Sigmoid colon (tissue), 4 donors: ENCODE measurements around the gene E2F2.

ENCODE experiments used
- EP300 ChIP-seq, 4 donors: sonication (generic); formaldehyde crosslinking; IDR thresholded peaks; one replicate each; pipeline ENCODE4 v1.6.1; 2017; ENCODE audit warnings: antibody characterized with exemption in 4 of 4
- POLR2A ChIP-seq, 2 donors: fragments of 450-650 bp; IDR thresholded peaks; one replicate each; pipeline ENCODE4 v1.6.1; 2016; ENCODE audit warnings: antibody characterized with exemption in 2 of 2, mild to moderate bottlenecking in 2 of 2, moderate library complexity in 2 of 2
- POLR2AphosphoS5 ChIP-seq, 4 donors: sonication (generic); formaldehyde crosslinking; IDR thresholded peaks; one replicate each; pipeline ENCODE4 v1.6.1; 2017; ENCODE audit warnings: antibody characterized with exemption in 4 of 4
- TF ChIP-seq, protein P1 (sequence below), 4 experiments: fragments of 450-650 bp in 3 of 4; fragments of 200-600 bp in 1 of 4; IDR thresholded peaks; one replicate each; pipeline ENCODE4 v1.5.1; 2016 to 2019; ENCODE audit warnings: antibody characterized with exemption in 4 of 4, mild to moderate bottlenecking in 3 of 4, moderate library complexity in 2 of 4

- TF ChIP-seq, protein P1, sequence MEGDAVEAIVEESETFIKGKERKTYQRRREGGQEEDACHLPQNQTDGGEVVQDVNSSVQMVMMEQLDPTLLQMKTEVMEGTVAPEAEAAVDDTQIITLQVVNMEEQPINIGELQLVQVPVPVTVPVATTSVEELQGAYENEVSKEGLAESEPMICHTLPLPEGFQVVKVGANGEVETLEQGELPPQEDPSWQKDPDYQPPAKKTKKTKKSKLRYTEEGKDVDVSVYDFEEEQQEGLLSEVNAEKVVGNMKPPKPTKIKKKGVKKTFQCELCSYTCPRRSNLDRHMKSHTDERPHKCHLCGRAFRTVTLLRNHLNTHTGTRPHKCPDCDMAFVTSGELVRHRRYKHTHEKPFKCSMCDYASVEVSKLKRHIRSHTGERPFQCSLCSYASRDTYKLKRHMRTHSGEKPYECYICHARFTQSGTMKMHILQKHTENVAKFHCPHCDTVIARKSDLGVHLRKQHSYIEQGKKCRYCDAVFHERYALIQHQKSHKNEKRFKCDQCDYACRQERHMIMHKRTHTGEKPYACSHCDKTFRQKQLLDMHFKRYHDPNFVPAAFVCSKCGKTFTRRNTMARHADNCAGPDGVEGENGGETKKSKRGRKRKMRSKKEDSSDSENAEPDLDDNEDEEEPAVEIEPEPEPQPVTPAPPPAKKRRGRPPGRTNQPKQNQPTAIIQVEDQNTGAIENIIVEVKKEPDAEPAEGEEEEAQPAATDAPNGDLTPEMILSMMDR (IDR thresholded peaks at IDR 0.05): no peak
- TF ChIP-seq POLR2A (IDR thresholded peaks at IDR 0.05) (no peak), EP300 (IDR thresholded peaks at IDR 0.05) (no peak), POLR2AphosphoS5 (IDR thresholded peaks at IDR 0.05) (no peak)
Observed at GRCh38 chr1:23568608-23569383, 37.8 kb upstream of the E2F2 start.
